Caco-2 (cell line): ENCODE results near the gene GMIP. TPM values are rescaled to one million over a fixed set of nuclear protein-coding genes. Genes with fewer than 3 reads are reported as not detected.
A peak's percentile ranks its signal among the peaks of the same experiment; 100 is the strongest.

Experiments
- BruUV-seq: library from RNA; stranded (reverse); fragments of 400-500 nt; replicated peaks from 2 replicates; lab custom pipeline; 2021; lab: Mats Ljungman, UMichigan
- CTCF ChIA-PET: fragments of 300-600 bp; sonication (Branson Sonifier 250); formaldehyde crosslinking; loops from one replicate; lab custom pipeline; 2022; ENCODE audit warnings: antibody characterized with exemption; lab: Charles Lee
- POLR2A ChIA-PET: fragments of 300-600 bp; sonication (Branson Sonifier 250); formaldehyde crosslinking; loops from one replicate; lab custom pipeline; 2022; ENCODE audit warnings: antibody characterized with exemption; lab: Charles Lee
- DNase-seq, 2 experiments: peaks; one replicate each; pipeline versions ENCODE4 v3.0.0 to v3.0.0-alpha.2; 2020 to 2022
- H3K27me3 ChIP-seq: replicated peaks from 2 replicates; pipeline ENCODE4 v1.6.0; 2011; ENCODE audit warnings: low read length; ENCODE audit not compliant: control insufficient read depth, insufficient read depth
- H3K36me3 ChIP-seq: 2 replicates; pipeline ENCODE4 v1.5.1; 2011; ENCODE audit warnings: low read length; ENCODE audit not compliant: control insufficient read depth, insufficient read depth
- H3K4me1 ChIP-seq: fragments of 250-450 bp; sonication (Bioruptor Pico); 2 replicates; pipeline ENCODE4 v1.5.1; 2020; ENCODE audit warnings: mild to moderate bottlenecking
- H3K4me3 ChIP-seq: 2 replicates; pipeline ENCODE4 v1.5.1; 2011; ENCODE audit warnings: low read depth, mild to moderate bottlenecking, control low read depth, low read length
- H3K9me3 ChIP-seq: fragments of 250-450 bp; sonication (Bioruptor Pico); 2 replicates; pipeline ENCODE4 v1.5.1; 2020; ENCODE audit warnings: mild to moderate bottlenecking, moderate library complexity
- H3K27ac Mint-ChIP-seq: one replicate; pipeline ENCODE4 v1.8.0; 2022; ENCODE audit warnings: mixed read lengths; ENCODE audit not compliant: unreplicated experiment
- H3K27me3 Mint-ChIP-seq: one replicate; pipeline ENCODE4 v1.8.0; 2022; ENCODE audit warnings: mixed read lengths; ENCODE audit not compliant: insufficient read depth, unreplicated experiment
- H3K36me3 Mint-ChIP-seq: one replicate; pipeline ENCODE4 v1.8.0; 2022; ENCODE audit warnings: mild to moderate bottlenecking, mixed read lengths; ENCODE audit not compliant: insufficient read depth, unreplicated experiment
- H3K4me1 Mint-ChIP-seq: one replicate; pipeline ENCODE4 v1.8.0; 2022; ENCODE audit warnings: low read depth, mixed read lengths; ENCODE audit not compliant: unreplicated experiment
- H3K4me3 Mint-ChIP-seq: one replicate; pipeline ENCODE4 v1.8.0; 2022; ENCODE audit warnings: mild to moderate bottlenecking, moderate library complexity, mixed read lengths; ENCODE audit not compliant: unreplicated experiment
- H3K9me3 Mint-ChIP-seq: one replicate; pipeline ENCODE4 v1.8.0; 2022; ENCODE audit warnings: mixed read lengths; ENCODE audit not compliant: unreplicated experiment
- CTCF ChIP-seq, 2 experiments: fragments of 200-600 bp in 1 of 2; IDR thresholded peaks; 1 replicate in 1 of 2; 2 replicates in 1 of 2; pipeline versions ENCODE4 v1.5.1 to v1.8.0; 2011 to 2022; ENCODE audit warnings: antibody characterized with exemption in 1 of 2, control low read depth in 1 of 2, inconsistent platforms in 1 of 2, low read depth in 1 of 2, low read length in 1 of 2, mild to moderate bottlenecking in 1 of 2, moderate library complexity in 1 of 2; ENCODE audit not compliant: insufficient read depth in 1 of 2, severe bottlenecking in 1 of 2, unreplicated experiment in 1 of 2
- intact Hi-C: fragments of 100-400 bp; cut with micrococcal nuclease; formaldehyde crosslinking; loops from one replicate; pipeline ENCODE4 v1.10.0; 2022; ENCODE audit not compliant: unreplicated experiment
- total RNA-seq: library from RNA; stranded (reverse); gene quantifications from 2 replicates; pipeline ENCODE4 v1.2.3, GENCODE V29; 2022

The GMIP gene
- total RNA-seq, 1 experiment from 2014 or later = 8.6 TPM

- Histone ChIP-seq H3K9me3 (no peaks in the 10 kb centered on the region), H3K4me3 (no peak overlapping the region), H3K4me1 (no peaks in the 10 kb centered on the region), H3K36me3 (no peaks in the 10 kb centered on the region; the same call in 1 of the 2 replicates), H3K27me3 (no peaks in the 10 kb centered on the region)
- no peak for DNase-seq
- ChIA-PET CTCF (no interaction called here), POLR2A (no interaction called here)
- Mint-ChIP-seq H3K36me3 (peaks cover 48% of the 10 kb centered on the region), H3K4me3 (no peak overlapping the region), H3K9me3 (no peaks in the 10 kb centered on the region), H3K27ac (peak overlapping the region; percentile 63), H3K27me3 (no peaks in the 10 kb centered on the region), H3K4me1 (peaks cover 19% of the 10 kb centered on the region)
- no peak for TF ChIP-seq CTCF (IDR thresholded peaks at IDR 0.05; ENCODE audit: insufficient read depth in 1 of 2, low read depth in 1 of 2, low read length in 1 of 2, severe bottlenecking in 1 of 2, unreplicated experiment in 1 of 2)
- no TSS peak for BruUV-seq
- intact Hi-C loops = no loop called here
Measured at GRCh38 chr19:19630062-19630414, 13.4 kb downstream of the GMIP start.

- Mint-ChIP-seq H3K4me1 (peaks cover 19% of the 10 kb centered on the region), H3K27me3 (no peaks in the 10 kb centered on the region), H3K4me3 (peak overlapping the region; percentile 91), H3K36me3 (peaks cover 44% of the 10 kb centered on the region), H3K9me3 (no peaks in the 10 kb centered on the region), H3K27ac (peak overlapping the region; percentile 93)
- Histone ChIP-seq H3K9me3 (no peaks in the 10 kb centered on the region), H3K27me3 (no peaks in the 10 kb centered on the region), H3K4me3 (peak overlapping the region; percentile 87), H3K4me1 (no peaks in the 10 kb centered on the region), H3K36me3 (no peaks in the 10 kb centered on the region; the same call in 1 of the 2 replicates)
- no peak for TF ChIP-seq CTCF (IDR thresholded peaks at IDR 0.05; ENCODE audit: insufficient read depth in 1 of 2, low read depth in 1 of 2, low read length in 1 of 2, severe bottlenecking in 1 of 2, unreplicated experiment in 1 of 2)
- ChIA-PET POLR2A (interaction anchor here (0.6 to 1.3 kb wide), 5 partner anchors 15 to 1831 kb away, joined by 3 to 7 read pairs (median 4); no protein-coding TSS in a partner anchor), CTCF (interaction anchor here (0.6 to 1.3 kb wide), 4 partner anchors 15 to 99 kb away, joined by 3 to 5 read pairs (median 4); partner anchors contain the start of gene GMIP)
- BruUV-seq = TSS peak; percentile 73
- peak; percentile 75 to 78 for DNase-seq
- intact Hi-C loops = loop anchor here (1.0 to 5.0 kb wide), 2 partner anchors 15 to 96 kb away; partner anchors contain the start of gene GMIP
Measured at GRCh38 chr19:19628501-19629134, 14.8 kb downstream of the GMIP start.

GRCh38 chr19:19627621-19628500, 15.6 kb downstream of the GMIP start, which contains the start of gene LPAR2:
Gene LPAR2 (minus strand): TSS chr19:19628220. CDS start chr19:19627275, 945 bp downstream.
- Histone ChIP-seq H3K9me3 (no peaks in the 10 kb centered on the region), H3K36me3 (no peaks in the 10 kb centered on the region; the same call in 1 of the 2 replicates), H3K4me3 (peak within 1 kb of the TSS; percentile 87), H3K27me3 (no peaks in the 10 kb centered on the region), H3K4me1 (no peaks in the 10 kb centered on the region)
- peak within 1 kb of the TSS; percentile 93 for H3K27ac Mint-ChIP-seq
- H3K9me3 Mint-ChIP-seq = no peaks in the 10 kb centered on the region
- no peaks in the 10 kb centered on the region for H3K27me3 Mint-ChIP-seq
- intact Hi-C loops = loop anchor here (1.0 to 5.0 kb wide), 4 partner anchors 10 to 96 kb away; partner anchors contain the start of genes ATP13A1, GMIP and PBX4
- peak; percentile 79 to 83 for DNase-seq
- TF ChIP-seq CTCF (IDR thresholded peaks at IDR 0.05; ENCODE audit: insufficient read depth in 1 of 2, low read depth in 1 of 2, low read length in 1 of 2, severe bottlenecking in 1 of 2, unreplicated experiment in 1 of 2) = no peak
- peaks cover 39% of the 10 kb centered on the region for H3K36me3 Mint-ChIP-seq
- ChIA-PET CTCF (interaction anchor here (0.6 to 1.3 kb wide), 3 partner anchors 16 to 96 kb away, joined by 3 to 5 read pairs (median 4); partner anchors contain the start of gene GMIP), POLR2A (interaction anchor here (0.6 to 1.3 kb wide), 5 partner anchors 14 to 1831 kb away, joined by 3 to 7 read pairs (median 4); no protein-coding TSS in a partner anchor)
- peaks cover 19% of the 10 kb centered on the region for H3K4me1 Mint-ChIP-seq
- peak within 1 kb of the TSS; percentile 91 for H3K4me3 Mint-ChIP-seq
- no TSS peak for BruUV-seq
